Erythroblast (primary cell): ENCODE results near the gene COPA.

Experiments
- GATA1 ChIP-seq: IDR thresholded peaks from 2 replicates; pipeline ENCODE4 v1.6.1; 2011; ENCODE audit warnings: low read depth, mild to moderate bottlenecking, control low read depth, low read length, moderate library complexity
- POLR2A ChIP-seq: IDR thresholded peaks from 2 replicates; pipeline ENCODE4 v1.6.1; 2011; ENCODE audit warnings: mild to moderate bottlenecking, low read length

DNA sequence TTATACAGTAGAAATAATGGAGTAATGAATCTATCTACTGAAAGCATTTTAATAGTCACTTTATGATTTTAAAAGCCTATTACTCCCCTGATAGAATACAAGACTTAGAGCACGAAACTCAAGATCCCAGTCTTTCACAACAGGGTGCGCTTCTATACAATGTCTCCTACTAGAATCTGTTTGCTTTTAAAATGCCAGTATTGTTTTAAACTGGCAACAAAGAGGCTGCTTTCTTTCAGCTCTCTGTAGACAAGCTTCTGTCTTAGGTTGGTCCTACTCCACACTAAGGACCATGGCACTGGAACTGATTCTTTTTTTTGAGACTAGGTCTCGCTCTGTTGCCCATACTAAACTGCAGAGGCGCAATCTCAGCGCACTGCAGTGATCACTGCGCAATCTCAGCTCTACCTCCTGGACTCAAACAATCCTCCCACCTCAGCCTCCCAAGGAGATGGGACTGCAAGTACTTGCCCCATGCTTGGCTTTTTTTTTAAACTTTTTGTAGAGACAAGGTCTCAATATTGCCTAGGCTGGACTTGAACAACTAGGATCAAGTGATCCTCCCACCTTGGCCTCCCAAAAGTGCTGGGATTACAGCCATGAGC, 85.5 kb downstream of the COPA start:
- no peak for TF ChIP-seq POLR2A
- no peak for TF ChIP-seq GATA1
